Measurements from ENCODE around the gene GLB1L3. TPM values are rescaled to one million over a fixed set of nuclear protein-coding genes. Genes with fewer than 3 reads are reported as not detected.

GLB1L3 gene
- total and polyA plus RNA-seq, 2 donors, result 0.11 to 0.13 TPM

GRCh38 chr11:134330611-134331353 lies 54.6 kb downstream of the GLB1L3 start:
- Histone ChIP-seq H3K4me1 (ENCODE audit: insufficient read depth) (no peaks in the 10 kb centered on the region), H3K27ac (ENCODE audit: low read depth) (no peak overlapping the region), H3K4me3 (ENCODE audit: low read depth, low read length) (no peak overlapping the region), H3K36me3 (ENCODE audit: insufficient read depth) (no peaks in the 10 kb centered on the region)
- no peak for DNase-seq (ENCODE audit: extremely low spot score)
- WGBS, result 28% methylated on average over 22 of the region's 22 CpGs

DNA sequence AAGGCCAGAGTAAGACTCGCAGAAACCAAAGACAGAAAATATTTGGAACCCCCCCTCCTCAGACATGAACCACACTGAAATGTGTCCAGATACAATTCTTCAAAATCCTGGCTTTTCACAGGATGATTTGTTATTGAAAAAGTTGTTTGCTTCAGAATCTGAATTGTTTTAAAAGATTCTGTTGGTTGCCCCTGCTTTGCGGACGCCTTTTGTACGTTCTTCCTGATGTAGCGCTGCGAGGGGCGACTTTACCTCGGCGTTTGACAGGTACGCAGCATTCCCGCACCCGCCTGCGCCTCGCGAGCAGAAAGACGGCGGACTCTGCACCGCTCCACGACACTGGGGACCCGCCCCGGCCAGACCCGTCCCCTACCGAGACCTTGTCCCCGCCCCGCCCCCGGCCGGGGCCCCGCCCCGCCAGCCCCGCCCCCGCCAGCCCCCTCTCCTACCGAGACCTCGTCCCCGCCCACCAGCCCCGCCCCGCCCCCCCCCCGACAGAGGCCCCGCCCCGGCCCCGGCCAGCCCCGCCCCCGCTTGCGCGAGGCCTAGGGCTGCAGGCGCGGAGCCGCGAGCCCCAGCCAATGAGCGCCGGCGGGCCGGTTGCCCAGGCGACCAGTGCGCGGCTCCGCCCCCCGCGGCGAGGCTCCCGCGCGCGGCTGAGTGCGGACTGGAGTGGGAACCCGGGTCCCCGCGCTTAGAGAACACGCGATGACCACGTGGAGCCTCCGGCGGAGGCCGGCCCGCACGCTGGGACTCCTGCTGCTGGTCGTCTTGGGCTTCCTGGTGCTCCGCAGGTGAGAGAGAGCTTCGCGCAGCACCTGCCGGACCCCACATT lies 55.4 kb downstream of the GLB1L3 start, which contains the start of gene GLB1L2:
Gene GLB1L2 (plus strand): TSS at position 635 of the 835 bp plus-strand sequence. CDS start 74 bp downstream, at position 709.
- Histone ChIP-seq H3K4me1 (ENCODE audit: insufficient read depth) (no peaks in the 10 kb centered on the region), H3K27ac (ENCODE audit: low read depth) (no peak within 1 kb of the TSS), H3K4me3 (ENCODE audit: low read depth, low read length) (peak within 1 kb of the TSS; percentile 24), H3K36me3 (ENCODE audit: insufficient read depth) (no peaks in the 10 kb centered on the region)
- 1% methylated on average over 80 of the region's 80 CpGs for WGBS
- no peak for DNase-seq (ENCODE audit: extremely low spot score)

- DNase-seq (ENCODE audit: extremely low spot score), result no peak
- WGBS, result 2% methylated on average over 40 of the region's 40 CpGs
- Histone ChIP-seq H3K4me1 (ENCODE audit: insufficient read depth) (no peaks in the 10 kb centered on the region), H3K4me3 (ENCODE audit: low read depth, low read length) (peak overlapping the region; percentile 24), H3K27ac (ENCODE audit: low read depth) (no peak overlapping the region), H3K36me3 (ENCODE audit: insufficient read depth) (no peaks in the 10 kb centered on the region)
These were observed 56.0 kb downstream of the GLB1L3 start for GRCh38 chr11:134332189-134332631.

DNA sequence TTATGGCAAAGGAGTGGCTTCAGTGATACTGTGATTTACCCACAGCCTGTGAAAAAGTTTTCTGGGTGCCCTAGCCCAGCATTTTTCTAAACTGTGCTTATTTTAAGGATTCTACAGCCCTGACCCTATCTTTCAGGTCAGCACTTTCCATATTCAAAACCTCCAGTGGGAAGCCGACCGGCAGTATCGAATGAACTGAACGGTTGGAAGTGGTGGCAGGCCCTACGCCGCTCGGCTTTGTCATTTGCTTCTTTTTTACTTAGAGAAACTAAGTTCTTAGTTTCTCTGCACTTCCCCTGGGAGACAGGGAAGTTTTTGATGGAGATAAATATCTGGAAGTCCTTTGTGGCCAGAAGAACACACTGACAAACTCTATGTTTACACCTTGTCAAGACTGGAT lies 56.6 kb downstream of the GLB1L3 start:
- Histone ChIP-seq H3K4me1 (ENCODE audit: insufficient read depth) (no peaks in the 10 kb centered on the region), H3K36me3 (ENCODE audit: insufficient read depth) (no peaks in the 10 kb centered on the region), H3K27ac (ENCODE audit: low read depth) (no peak overlapping the region), H3K4me3 (ENCODE audit: low read depth, low read length) (no peak overlapping the region)
- 52% methylated on average over 7 of the region's 7 CpGs for WGBS
- DNase-seq (ENCODE audit: extremely low spot score), result no peak

GRCh38 chr11:134333312-134333711 lies 57.1 kb downstream of the GLB1L3 start:
- 68% methylated on average over 7 of the region's 7 CpGs for WGBS
- Histone ChIP-seq H3K27ac (ENCODE audit: low read depth) (no peak overlapping the region), H3K4me3 (ENCODE audit: low read depth, low read length) (no peak overlapping the region), H3K36me3 (ENCODE audit: insufficient read depth) (no peaks in the 10 kb centered on the region), H3K4me1 (ENCODE audit: insufficient read depth) (no peaks in the 10 kb centered on the region)
- DNase-seq (ENCODE audit: extremely low spot score), result no peak

DNA sequence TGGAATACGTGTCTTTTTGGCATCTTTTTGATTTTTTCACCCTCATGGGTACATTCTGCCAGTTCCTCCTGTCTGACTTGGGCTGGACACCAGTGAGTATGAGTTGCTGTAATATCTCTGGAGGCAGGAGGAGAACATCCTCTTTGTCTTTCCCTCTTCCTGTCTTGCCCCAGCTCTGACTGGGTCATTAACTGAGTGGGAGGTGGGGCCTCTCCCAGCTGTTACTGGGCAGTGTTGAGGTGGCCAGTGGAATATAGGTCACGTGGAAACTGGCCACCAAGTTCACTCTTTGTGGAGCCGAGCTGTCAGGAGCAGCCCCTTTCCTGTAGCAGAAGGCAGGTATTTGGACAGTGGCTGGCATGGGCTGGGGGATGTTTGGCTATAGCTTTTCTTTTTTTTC lies 57.8 kb downstream of the GLB1L3 start:
- DNase-seq (ENCODE audit: extremely low spot score), result no peak
- 69% methylated on average over 3 of the region's 3 CpGs for WGBS

GRCh38 chr11:134334796-134335571 lies 58.8 kb downstream of the GLB1L3 start:
- WGBS, result 88% methylated on average over 10 of the region's 10 CpGs
- no peak overlapping the region for H3K27ac ChIP-seq (ENCODE audit: low read depth)
- no peak overlapping the region for H3K4me3 ChIP-seq (ENCODE audit: low read depth, low read length)

More for the DNA sequence above, 57.8 kb downstream of the GLB1L3 start:
- Histone ChIP-seq H3K36me3 (ENCODE audit: insufficient read depth) (no peaks in the 10 kb centered on the region), H3K27ac (ENCODE audit: low read depth) (no peak overlapping the region), H3K4me1 (ENCODE audit: insufficient read depth) (no peaks in the 10 kb centered on the region), H3K4me3 (ENCODE audit: low read depth, low read length) (no peak overlapping the region)

GRCh38 chr11:134337051-134337450 lies 60.9 kb downstream of the GLB1L3 start:
- no peak for DNase-seq (ENCODE audit: extremely low spot score)
- Histone ChIP-seq H3K4me1 (ENCODE audit: insufficient read depth) (no peaks in the 10 kb centered on the region), H3K4me3 (ENCODE audit: low read depth, low read length) (no peak overlapping the region), H3K27ac (ENCODE audit: low read depth) (no peak overlapping the region), H3K36me3 (ENCODE audit: insufficient read depth) (no peaks in the 10 kb centered on the region)
- 91% methylated on average over 4 of the region's 4 CpGs for WGBS

More at GRCh38 chr11:134334796-134335571, 58.8 kb downstream of the GLB1L3 start:
- Histone ChIP-seq H3K36me3 (ENCODE audit: insufficient read depth) (no peaks in the 10 kb centered on the region), H3K4me1 (ENCODE audit: insufficient read depth) (no peaks in the 10 kb centered on the region)
- DNase-seq (ENCODE audit: extremely low spot score), result no peak

GRCh38 chr11:134338068-134338467 lies 61.9 kb downstream of the GLB1L3 start:
- no peaks in the 10 kb centered on the region for H3K36me3 ChIP-seq (ENCODE audit: insufficient read depth)
- no peaks in the 10 kb centered on the region for H3K4me1 ChIP-seq (ENCODE audit: insufficient read depth)
- 96% methylated on average over 15 of the region's 15 CpGs for WGBS
- no peak overlapping the region for H3K4me3 ChIP-seq (ENCODE audit: low read depth, low read length)
- H3K27ac ChIP-seq (ENCODE audit: low read depth), result no peak overlapping the region
- no peak for DNase-seq (ENCODE audit: extremely low spot score)

GRCh38 chr11:134338654-134339053 lies 62.5 kb downstream of the GLB1L3 start:
- no peaks in the 10 kb centered on the region for H3K36me3 ChIP-seq (ENCODE audit: insufficient read depth)
- no peak for DNase-seq (ENCODE audit: extremely low spot score)
- 92% methylated on average over 7 of the region's 7 CpGs for WGBS
- no peak overlapping the region for H3K4me3 ChIP-seq (ENCODE audit: low read depth, low read length)
- no peak overlapping the region for H3K27ac ChIP-seq (ENCODE audit: low read depth)
- H3K4me1 ChIP-seq (ENCODE audit: insufficient read depth), result no peaks in the 10 kb centered on the region

DNA sequence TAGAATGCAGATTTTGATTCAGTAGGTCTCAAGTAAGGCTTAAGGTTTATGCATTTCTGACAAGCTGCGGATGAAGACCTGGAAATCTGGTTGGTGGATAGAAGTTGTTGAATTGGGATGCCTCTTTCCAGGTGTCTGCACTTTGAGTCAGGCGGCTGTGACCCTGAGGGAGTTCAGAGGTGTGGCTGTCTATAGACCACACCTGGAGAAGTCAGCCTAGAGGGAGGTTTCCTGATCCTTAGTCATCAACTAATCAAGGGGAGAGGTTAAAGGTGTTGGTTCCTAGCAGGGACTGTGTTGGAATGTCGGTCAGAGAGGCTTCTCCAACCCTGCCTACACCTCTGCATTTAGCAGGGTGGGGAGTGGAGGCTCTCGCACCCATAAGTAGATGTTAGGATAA lies 63.6 kb downstream of the GLB1L3 start:
- WGBS, result 85% methylated on average over 4 of the region's 4 CpGs
- H3K36me3 ChIP-seq (ENCODE audit: insufficient read depth), result no peaks in the 10 kb centered on the region
- no peak for DNase-seq (ENCODE audit: extremely low spot score)

DNA sequence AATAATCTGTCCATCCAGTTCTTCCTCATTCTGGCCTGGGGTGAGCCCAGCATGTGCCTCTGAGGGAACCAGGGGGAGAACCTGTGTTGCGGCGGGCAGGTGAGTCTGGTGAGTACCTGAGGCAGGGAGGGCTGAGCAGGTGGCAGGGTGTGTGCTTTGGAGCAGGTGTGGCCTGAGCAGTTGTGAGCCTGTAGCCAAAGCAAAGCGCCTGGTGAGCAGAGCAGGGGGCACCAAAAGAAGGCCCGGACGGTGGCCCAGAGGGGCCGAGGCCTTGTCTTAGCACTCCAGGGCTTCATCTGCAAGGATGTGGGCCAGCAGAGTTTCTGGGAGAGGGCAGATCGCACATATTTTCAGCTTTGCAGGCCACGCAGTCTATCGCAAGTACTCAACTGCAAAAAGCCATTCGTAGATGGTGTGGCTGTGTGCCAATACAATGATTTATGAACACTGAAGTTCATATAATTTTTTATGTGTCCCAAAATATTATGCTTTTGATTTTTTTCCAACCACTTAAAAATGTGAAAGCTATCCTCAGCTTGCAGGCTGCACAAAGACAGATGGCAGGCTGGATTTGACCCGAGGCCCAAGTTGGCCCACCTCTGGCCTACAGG lies 64.3 kb downstream of the GLB1L3 start:
- whole genome bisulfite sequencing, result 76% methylated on average over 11 of the region's 11 CpGs
- Histone ChIP-seq H3K27ac (ENCODE audit: low read depth) (no peak overlapping the region), H3K36me3 (ENCODE audit: insufficient read depth) (no peaks in the 10 kb centered on the region), H3K4me3 (ENCODE audit: low read depth, low read length) (no peak overlapping the region), H3K4me1 (ENCODE audit: insufficient read depth) (no peaks in the 10 kb centered on the region)
- no peak for DNase-seq (ENCODE audit: extremely low spot score)

More for the DNA sequence above, 63.6 kb downstream of the GLB1L3 start:
- no peak overlapping the region for H3K27ac ChIP-seq (ENCODE audit: low read depth)
- no peaks in the 10 kb centered on the region for H3K4me1 ChIP-seq (ENCODE audit: insufficient read depth)
- H3K4me3 ChIP-seq (ENCODE audit: low read depth, low read length), result no peak overlapping the region

All from urinary bladder (tissue), 4 donors.